ENCODE measurements around the gene CADPS2. TPM values are rescaled to one million over a fixed set of nuclear protein-coding genes. Genes with fewer than 3 reads are reported as not detected.

CADPS2 gene
- total and polyA plus RNA-seq, 10 of the 15 experiments (the other 5 are each of a cell fraction or from before 2014, with no cell fraction given), result 0.05 to 7.5 (median 0.25) TPM

- 70% methylated on average over 3 of the region's 3 CpGs for WGBS (ENCODE audit: insufficient coverage, insufficient replicate concordance, low lambda C conversion rate, missing lambda C conversion rate)
- BruUV-seq (replicated peaks), result no TSS peak
- no peak for ATAC-seq
- Histone ChIP-seq H3K4me1 (ENCODE audit: control insufficient read depth, insufficient read depth, low read length) (no peaks in the 10 kb centered on the region), H3K4me2 (ENCODE audit: control insufficient read depth, insufficient read depth) (no peak overlapping the region), H3K9ac (ENCODE audit: control insufficient read depth, insufficient read depth, low read length) (no peak overlapping the region), H3K4me3 (no peak overlapping the region), H3K27me3 (replicated peaks in 1 of 2; ENCODE audit: control insufficient read depth in 2 of 2, insufficient read depth in 2 of 2, low read length in 1 of 2) (no peaks in the 10 kb centered on the region), H3K36me3 (ENCODE audit: control insufficient read depth in 2 of 2, insufficient read depth in 2 of 2, low read length in 1 of 2) (no peaks in the 10 kb centered on the region), H2AFZ (ENCODE audit: control insufficient read depth, low read depth, low read length) (no peak overlapping the region), H3K79me2 (ENCODE audit: control insufficient read depth, insufficient read depth, low read length) (no peaks in the 10 kb centered on the region), H4K20me1 (ENCODE audit: control insufficient read depth, insufficient read depth) (no peaks in the 10 kb centered on the region), H3K9me3 (replicated peaks; ENCODE audit: control insufficient read depth, insufficient read depth, low read length) (no peaks in the 10 kb centered on the region), H3K27ac (ENCODE audit: control insufficient read depth, insufficient read depth) (no peak overlapping the region)
- intact Hi-C loops (cut with micrococcal nuclease; ENCODE audit: unreplicated experiment) (no loop called here), in situ Hi-C loops (cut with MboI) (no loop called here)
- SMC1A ChIA-PET (ENCODE audit: uncharacterized antibody, unreplicated experiment), result no interaction called here
- TF ChIP-seq MAX (IDR thresholded peaks at IDR 0.05; ENCODE audit: low read depth, low read length) (no peak), TCF7 (IDR thresholded peaks at IDR 0.05; ENCODE audit: borderline replicate concordance) (no peak), TCF3 (IDR thresholded peaks at IDR 0.05; ENCODE audit: borderline replicate concordance, insufficient read depth, low read depth, low read length) (no peak)
- no peak for DNase-seq (ENCODE audit: low read depth, low spot score)
- no peak for FAIRE-seq
- POLR2A ChIA-PET, result no interaction called here
- CTCF ChIA-PET, result interaction anchor here (1.0 kb wide), 1 partner anchor 10 kb away, joined by 3 read pairs; no protein-coding TSS in a partner anchor
- RAD21 ChIA-PET (ENCODE audit: unreplicated experiment), result no interaction called here
Measured at GRCh38 chr7:122844191-122844988, 41.9 kb downstream of the CADPS2 start.

- ChIA-PET SMC1A (ENCODE audit: uncharacterized antibody, unreplicated experiment) (interaction anchor here (0.8 kb wide), 1 partner anchor 284 kb away, joined by 3 read pairs; no protein-coding TSS in a partner anchor), RAD21 (ENCODE audit: unreplicated experiment) (no interaction called here), CTCF (interaction anchor here (1.0 kb wide), 1 partner anchor 328 kb away, joined by 4 read pairs; no protein-coding TSS in a partner anchor), POLR2A (no interaction called here)
- no peaks in the 10 kb centered on the region for H4K20me1 ChIP-seq (ENCODE audit: control insufficient read depth, insufficient read depth)
- FAIRE-seq, result no peak
- no peaks in the 10 kb centered on the region for H3K36me3 ChIP-seq (ENCODE audit: control insufficient read depth in 2 of 2, insufficient read depth in 2 of 2, low read length in 1 of 2)
- DNase-seq (ENCODE audit: low read depth, low spot score), result no peak
- H3K4me1 ChIP-seq (ENCODE audit: control insufficient read depth, insufficient read depth, low read length), result no peaks in the 10 kb centered on the region
- no peak overlapping the region for H3K9ac ChIP-seq (ENCODE audit: control insufficient read depth, insufficient read depth, low read length)
- no peak overlapping the region for H3K4me3 ChIP-seq
- H3K4me2 ChIP-seq (ENCODE audit: control insufficient read depth, insufficient read depth), result no peak overlapping the region
- no peak overlapping the region for H3K27ac ChIP-seq (ENCODE audit: control insufficient read depth, insufficient read depth)
- H3K79me2 ChIP-seq (ENCODE audit: control insufficient read depth, insufficient read depth, low read length), result no peaks in the 10 kb centered on the region
- WGBS (ENCODE audit: insufficient coverage, insufficient replicate concordance, low lambda C conversion rate, missing lambda C conversion rate), result 5% methylated on average over 1 of the region's 1 CpG
- TF ChIP-seq SMC3 (IDR thresholded peaks at IDR 0.05; ENCODE audit: borderline replicate concordance, low read length) (no peak), MEF2A (IDR thresholded peaks at IDR 0.05; ENCODE audit: insufficient read depth, low read depth, low read length) (no peak), CBFB (IDR thresholded peaks at IDR 0.05; ENCODE audit: low read depth) (no peak), ZBTB40 (IDR thresholded peaks at IDR 0.05; ENCODE audit: borderline replicate concordance) (no peak)
- no peaks in the 10 kb centered on the region for H3K9me3 ChIP-seq (replicated peaks; ENCODE audit: control insufficient read depth, insufficient read depth, low read length)
- no TSS peak for BruUV-seq (replicated peaks)
- in situ Hi-C loops (cut with MboI) (no loop called here), intact Hi-C loops (cut with micrococcal nuclease; ENCODE audit: unreplicated experiment) (no loop called here)
- ATAC-seq, result no peak
- no peak overlapping the region for H2AFZ ChIP-seq (ENCODE audit: control insufficient read depth, low read depth, low read length)
- H3K27me3 ChIP-seq (replicated peaks in 1 of 2; ENCODE audit: control insufficient read depth in 2 of 2, insufficient read depth in 2 of 2, low read length in 1 of 2), result no peaks in the 10 kb centered on the region
Measured at GRCh38 chr7:122842971-122843370, 43.3 kb downstream of the CADPS2 start.
